Measurements from ENCODE around the gene FMNL1.

The FMNL1 gene

GRCh38 chr17:45223539-45224528 lies 2.1 kb downstream of the FMNL1 start:
- no peak overlapping the region for H3K27ac ChIP-seq
- TF ChIP-seq CTCF (conservative IDR thresholded peaks at IDR 0.05), result no peak

GRCh38 chr17:45224671-45225050 lies 3.0 kb downstream of the FMNL1 start:
- TF ChIP-seq CTCF (conservative IDR thresholded peaks at IDR 0.05), result no peak
- no peak overlapping the region for H3K27ac ChIP-seq

- TF ChIP-seq CTCF (conservative IDR thresholded peaks at IDR 0.05), result no peak
- H3K27ac ChIP-seq, result no peak overlapping the region
Measured at GRCh38 chr17:45225051-45225700, 3.5 kb downstream of the FMNL1 start.

- H3K27ac ChIP-seq, result no peak overlapping the region
- no peak for TF ChIP-seq CTCF (conservative IDR thresholded peaks at IDR 0.05)
Measured at GRCh38 chr17:45225964-45226530, 4.4 kb downstream of the FMNL1 start.

- H3K27ac ChIP-seq, result no peak overlapping the region
- TF ChIP-seq CTCF (conservative IDR thresholded peaks at IDR 0.05), result no peak
Measured at GRCh38 chr17:45226576-45226975, 4.9 kb downstream of the FMNL1 start.

GRCh38 chr17:45227101-45227925 lies 5.6 kb downstream of the FMNL1 start:
- no peak for TF ChIP-seq CTCF (conservative IDR thresholded peaks at IDR 0.05)
- H3K27ac ChIP-seq, result no peak overlapping the region
